NCI-H748 (cell line): ENCODE results near the gene FHIP1A.
"Not testable (repeated sequence)": the region's sequence is repeated elsewhere in the genome, so short reads cannot be mapped to it uniquely, and the experiment has no call there.

Experiments
- DNase-seq: peaks from one replicate; lab custom pipeline; 2025; ENCODE audit not compliant: unreplicated experiment; lab: John Stamatoyannopoulos, UW

The FHIP1A gene

DNA sequence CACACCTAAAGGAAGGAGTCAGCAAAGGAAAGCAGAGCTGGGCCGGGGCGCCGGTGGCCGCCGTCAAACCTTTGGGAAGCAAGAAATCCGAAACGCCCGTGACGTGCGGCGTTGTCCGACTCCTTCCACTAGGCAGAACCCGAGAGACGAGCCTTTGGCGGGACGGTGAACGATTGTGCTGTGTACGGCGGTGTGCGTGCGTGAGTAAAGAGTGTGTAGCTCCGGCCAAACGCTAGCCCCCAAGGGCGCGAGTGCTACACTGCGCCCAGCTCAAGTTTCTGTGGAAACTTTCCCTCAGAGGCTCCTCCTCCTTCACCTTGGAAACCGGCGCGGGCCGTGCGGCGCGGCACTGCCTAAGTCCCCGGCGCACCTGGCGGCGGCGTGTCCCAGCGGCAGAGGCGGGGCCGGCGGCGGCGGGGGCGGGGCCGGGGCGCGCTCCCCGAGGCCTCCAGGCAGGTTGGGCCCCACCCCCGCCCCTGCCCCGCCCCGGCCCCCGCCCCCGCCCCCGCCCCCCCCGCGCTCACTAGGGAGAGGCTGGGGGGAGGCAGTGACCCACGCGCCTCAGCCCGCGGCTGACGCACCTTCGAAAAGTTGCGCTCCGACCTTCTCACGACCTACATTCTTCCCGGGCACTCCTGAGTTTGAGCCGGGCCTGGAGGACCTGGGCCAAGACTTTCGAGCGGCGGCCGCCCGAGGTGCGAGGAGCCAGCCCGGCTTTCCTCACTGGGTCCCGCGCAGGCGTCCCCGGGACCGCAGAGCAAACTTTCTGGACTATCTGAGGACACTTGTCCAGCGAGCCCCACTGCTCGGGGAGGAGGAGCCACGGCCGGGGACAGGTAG, at the start of gene FHIP1A:
FHIP1A (plus strand) TSS at position 547 of the 840 bp plus-strand sequence. CDS start 157,084 bp downstream, outside the sequence.
- DNase-seq: peak; percentile 95

DNA sequence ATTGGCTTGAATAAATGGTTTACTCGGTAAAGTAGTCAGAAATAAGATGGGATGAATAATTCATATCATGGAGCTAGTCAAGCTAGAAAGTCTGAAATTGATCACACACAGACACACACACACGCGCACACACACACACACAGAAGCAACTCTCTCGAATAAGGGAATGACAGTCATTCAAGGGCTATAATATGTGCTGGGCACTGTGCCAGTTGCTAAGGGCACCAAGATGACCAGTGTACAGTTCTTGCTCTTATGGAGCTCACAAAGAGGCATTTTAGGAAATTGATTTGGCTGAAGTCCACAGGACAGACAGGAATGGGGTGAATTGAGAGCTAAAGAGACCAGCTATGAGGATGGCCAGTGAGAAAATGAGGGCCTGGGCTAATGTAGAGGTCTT, 49.4 kb upstream of the FHIP1A start:
- DNase-seq: peak; percentile 67

DNA sequence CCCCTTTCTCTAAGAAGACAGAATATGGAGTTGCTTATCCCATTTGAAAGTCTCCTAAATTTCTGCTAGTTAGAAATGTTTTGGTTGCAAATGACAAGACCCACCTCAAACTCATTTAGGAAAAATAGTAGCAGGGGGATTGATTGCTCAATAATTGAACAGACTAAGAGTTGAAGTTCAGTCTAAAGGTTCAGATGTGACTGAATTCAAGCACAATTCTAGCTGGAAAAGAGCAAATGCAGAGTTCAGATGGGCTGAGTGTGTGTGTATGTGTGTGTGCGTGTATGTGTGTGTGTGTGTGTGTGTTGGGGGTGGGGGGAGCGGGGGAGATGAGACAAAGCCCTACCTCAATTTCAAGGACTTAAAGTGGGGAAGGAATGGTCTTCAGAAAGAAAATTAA, 47.9 kb upstream of the FHIP1A start:
- no peak for DNase-seq

DNA sequence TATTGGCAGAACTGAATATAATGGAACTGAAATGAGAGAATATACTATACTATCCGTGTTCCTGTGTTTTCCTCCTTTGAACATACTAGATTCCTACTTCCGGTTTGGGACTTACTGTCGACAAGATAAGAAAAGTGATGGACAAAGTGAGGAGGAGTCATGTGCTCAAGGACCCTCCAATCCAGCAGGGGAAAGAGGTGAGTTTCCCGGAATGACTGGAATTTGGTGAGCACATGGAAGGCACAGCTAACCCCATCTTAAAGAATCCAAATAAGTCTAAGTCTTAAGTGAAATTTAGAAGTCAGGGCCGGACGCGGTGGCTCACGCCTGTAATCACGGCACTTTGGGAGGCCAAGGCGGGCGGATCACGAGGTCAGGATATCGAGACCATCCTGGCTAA, 47.0 kb upstream of the FHIP1A start:
- DNase-seq: no peak

DNA sequence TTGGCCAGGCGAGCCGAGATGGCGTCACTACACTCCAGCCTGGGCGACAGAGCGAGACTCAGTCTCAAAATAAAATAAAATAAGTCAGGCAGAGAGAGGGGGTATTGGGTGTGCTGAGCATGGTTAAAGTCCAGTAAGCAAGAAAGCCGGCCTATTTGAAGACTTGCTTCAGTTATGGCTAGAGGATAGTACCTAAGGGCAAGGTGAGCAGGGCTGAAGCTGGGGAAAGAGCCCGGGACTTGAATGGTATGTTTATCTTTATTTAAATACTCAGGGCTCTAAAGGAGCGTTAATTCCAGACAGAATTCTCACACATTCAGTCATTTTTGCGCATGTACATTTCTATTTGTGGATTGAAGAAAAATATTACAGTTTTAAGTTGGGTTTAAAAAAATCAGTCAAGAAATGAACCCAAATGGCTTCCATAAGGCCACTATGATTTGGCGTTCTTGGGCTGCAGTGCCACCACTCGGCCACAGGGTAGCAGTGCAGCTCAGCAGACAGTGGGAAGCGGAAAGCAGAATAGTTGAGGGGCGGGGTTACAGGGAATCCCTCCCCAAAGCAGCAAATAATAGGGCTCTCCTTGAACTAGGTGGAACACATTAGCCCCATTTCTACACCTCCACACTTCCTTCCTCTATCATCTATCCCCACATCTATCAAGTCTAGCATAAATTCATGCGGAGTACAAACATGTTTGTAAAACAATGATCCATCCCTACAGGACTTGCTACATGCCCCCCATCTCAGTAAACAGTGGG, 46.4 kb upstream of the FHIP1A start:
- peak; percentile 72 for DNase-seq

DNA sequence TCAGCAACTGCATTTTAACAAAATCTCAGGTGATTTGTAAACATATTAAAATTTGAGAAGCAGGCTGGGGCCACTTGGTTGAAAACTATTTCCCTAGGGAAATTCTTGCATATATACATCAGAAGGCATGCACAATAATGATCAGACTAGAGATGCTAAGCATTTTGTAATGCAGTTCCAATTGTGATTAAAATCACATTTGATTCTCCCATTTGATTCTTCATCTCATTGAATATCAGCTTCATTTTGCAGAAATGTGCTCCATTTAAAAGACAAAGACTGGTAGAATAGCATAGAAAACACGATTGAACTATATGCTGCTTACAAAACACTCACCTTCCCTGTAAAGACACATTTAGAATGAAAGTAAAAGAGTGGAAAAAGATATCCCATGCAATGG, 32.4 kb upstream of the FHIP1A start:
- DNase-seq: no peak

DNA sequence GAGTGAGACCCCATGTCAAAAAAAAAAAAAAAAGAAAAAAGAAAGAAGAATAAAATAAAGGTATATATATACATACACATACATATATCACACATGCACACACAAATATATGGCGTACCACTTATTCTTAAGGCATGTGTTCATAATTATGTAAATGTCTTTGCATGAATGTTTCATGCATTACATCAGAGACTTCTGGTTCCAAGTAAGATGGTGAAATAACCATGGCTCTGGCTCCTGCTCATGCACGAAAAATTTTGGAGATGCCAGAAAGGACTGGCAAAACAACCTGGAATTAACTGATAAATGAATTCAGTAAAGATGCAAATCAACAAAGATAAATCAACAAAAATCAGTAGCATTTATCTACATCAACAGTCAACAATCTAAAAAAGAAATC, 19.7 kb upstream of the FHIP1A start:
- no peak for DNase-seq

DNA sequence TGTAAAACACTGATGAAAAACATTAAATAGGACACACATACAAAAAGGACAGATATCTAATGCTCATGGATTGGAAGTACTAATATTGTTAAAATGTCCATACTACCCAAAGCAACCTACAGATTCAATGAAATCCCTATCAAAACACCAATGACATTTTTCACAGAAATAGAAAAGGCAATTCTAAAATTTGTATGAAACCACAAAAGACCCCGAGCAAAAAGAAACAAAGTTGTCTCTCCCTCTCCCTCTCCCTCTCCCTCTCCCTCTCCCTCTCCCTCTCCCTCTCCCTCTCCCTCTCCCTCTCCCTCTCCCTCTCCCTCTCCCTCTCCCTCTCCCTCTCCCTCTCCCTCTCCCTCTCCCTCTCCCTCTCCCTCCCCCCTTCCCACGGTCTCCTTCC, 19.2 kb upstream of the FHIP1A start:
- DNase-seq: not testable (repeated sequence)

DNA sequence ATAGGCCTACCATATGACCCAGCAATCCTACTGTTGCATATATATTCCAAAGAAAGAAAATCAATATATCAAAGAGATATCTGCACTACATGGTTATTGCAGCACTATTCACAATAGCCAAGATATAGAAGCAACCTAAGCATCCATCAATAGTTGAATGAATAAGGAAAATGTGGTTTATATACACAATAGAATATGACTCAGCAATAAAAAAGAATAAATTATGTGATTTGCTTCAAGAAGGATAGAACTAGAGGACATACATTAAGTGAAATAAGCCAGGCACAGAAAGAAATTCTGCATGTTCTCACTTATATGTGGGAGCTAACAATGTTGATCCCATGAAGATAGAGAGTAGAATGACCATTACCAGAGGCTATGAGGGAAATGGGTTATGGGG, 13.1 kb upstream of the FHIP1A start:
- no peak for DNase-seq

DNA sequence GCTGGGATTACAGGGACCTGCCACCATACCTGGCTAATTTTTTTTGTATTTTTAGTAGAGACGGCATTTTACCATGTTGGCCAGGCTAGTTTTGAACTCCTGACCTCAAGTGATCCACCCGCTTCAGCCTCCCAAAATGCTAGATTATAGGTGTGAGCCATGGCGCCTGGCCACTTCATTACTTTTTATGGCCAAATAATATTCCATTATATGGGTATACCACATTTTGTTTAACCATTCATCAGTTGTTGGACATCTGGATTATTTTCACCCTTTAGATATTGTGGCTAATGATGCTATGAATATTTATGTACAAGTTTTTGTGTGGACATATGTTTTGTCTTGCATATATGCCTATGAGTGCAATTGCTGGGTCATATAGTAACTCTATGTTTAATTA, 8.6 kb upstream of the FHIP1A start:
- no peak for DNase-seq

DNA sequence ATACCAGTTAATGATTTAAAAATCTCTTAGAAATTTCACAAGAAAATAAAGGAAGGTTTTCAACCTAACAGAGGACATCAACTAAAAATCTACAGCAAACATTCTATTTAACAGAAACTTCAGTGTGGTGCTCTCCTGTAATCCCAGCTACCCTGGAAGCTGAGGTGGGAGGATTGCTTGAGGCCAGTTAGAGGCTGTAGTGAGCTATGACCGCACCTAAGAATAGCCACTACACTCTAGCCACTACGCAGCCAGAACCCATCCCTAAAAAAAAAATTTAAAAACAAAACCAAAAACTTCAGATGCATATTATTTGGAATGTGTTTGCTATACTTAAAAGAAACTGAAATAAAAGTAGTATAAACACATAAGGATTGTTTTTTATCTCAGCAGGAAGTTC, 7.2 kb upstream of the FHIP1A start:
- DNase-seq: no peak

DNA sequence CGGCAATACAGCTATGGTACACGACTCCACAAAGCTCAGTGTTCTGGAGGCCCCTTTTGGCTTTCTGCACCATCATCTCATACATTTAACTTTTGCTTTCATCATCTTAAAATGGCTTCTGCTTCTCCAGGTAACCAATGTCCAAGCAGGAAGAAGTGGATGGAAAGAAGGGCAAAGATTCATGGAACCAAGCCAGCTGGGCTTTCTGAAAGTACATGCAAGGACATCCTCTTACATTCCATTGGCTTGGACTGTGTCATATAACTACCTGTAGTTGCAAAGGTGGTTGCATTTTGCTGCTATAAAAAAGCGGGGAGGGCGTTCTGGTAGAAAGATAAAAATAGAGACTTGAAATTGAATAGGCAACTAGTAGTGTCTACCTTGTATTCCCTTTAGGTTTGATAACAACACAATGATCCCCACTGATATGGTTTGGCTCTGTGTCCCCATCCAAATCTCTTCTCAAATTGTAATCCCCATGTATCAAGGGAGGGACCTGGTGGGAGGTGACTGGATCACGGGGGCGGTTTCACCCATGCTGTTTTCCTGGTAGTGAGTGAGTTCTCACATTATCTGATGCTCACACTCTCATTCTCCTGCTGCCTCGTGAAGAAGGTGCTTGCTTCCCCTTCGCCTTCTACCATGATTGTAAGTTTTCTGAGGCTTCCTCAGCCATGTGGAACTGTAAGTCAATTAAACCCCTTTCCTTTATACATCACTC, 6.7 kb upstream of the FHIP1A start:
- no peak for DNase-seq

DNA sequence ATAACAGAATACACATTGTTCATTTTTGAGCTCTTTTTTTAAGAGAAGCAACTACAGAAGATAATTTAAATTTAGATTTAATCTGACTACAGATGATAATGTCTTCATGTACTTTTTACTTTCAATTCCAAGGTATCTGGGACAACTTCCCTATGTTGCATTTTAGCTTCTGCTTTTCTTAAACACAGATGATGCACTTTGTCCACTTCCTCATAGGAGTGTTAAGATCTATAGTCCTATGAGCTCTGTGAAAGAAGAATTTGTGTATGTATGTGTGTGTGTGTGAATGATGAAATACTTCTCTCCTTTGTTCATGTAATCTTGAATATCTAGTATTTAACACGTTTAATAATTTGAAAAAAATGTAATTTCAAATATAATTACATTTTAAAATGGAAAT, 5.3 kb upstream of the FHIP1A start:
- DNase-seq: no peak

DNA sequence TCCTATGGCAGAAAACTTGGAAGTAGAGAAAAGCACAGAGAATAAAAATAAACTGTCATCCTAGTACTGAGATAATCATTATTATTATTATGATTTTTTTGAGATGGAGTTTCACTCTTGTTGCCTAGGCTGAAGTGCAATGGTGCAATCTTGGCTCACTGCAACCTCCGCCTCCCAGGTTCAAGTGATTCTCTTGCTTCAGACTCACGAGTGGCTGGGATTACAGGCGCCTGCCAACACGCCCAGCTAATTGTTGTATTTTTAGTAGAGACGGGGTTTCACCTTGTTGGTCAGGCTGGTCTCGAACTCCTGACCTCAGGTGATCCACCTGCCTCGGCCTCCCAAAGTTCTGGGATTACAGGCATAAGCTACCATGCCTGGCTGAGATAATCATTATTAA, 4.2 kb upstream of the FHIP1A start:
- DNase-seq: not testable (repeated sequence)

DNA sequence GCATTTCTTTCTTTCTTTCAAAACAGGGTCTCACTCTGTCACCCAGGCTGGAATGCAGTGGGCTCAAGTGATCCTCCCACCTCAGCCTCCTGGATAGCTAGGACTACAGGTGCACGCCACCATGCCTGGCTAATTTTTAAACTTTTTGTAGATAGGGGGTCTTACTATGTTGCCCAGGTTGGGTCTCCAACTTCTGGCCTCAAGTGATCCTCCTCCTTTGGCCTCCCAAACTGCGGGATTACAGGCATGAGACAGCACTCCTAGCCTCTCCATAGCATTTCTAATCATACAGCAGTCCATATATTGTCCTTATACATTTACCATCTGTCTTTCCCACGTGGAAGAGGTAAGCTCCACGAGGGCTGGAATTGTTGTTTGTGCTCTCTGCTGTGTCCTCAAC, 2.0 kb upstream of the FHIP1A start:
- DNase-seq: no peak

DNA sequence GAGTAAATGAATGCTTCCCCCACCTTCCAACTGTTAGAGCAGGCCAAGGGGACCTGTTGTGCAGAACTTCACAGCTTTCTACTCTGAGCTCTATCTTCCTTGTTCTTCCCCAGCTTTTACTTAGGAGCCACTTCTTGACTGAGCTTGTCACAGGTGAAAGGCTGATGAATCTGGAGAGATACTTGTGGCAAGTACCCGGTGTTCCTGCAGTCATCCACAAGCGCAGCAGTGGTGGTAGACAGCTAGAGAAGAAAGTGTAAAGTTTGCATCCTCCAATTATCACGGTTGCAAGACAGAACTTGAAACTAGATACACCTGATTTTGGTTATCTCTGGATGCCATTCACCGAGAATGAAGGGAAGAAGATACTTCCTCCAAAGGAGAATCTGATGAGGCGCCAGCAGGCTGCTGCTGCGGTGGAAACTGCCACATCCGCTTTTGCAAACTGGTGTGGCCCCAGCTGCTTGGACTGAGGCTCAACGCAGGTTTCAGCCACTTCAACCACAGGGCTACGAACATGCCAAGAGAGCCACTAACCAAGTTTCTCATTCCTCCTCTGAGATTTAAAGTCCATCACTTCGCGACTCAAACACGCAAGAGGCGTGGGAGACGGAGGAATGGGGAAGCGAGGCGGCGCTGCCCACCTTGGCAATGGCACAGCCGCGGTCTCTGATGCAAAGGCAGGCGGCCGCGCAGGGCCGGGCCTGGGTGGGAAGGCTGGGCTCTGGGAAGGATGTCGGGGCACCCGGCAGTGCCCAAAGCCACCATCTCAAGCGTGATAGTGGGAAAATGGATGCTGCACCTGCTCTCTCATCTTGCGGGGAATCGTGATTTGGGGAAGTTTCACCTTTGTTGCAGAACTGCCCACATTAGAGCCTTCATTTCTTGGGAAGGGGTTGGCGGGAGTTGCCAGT, 1.3 kb upstream of the FHIP1A start:
- peak; percentile 43 for DNase-seq

DNA sequence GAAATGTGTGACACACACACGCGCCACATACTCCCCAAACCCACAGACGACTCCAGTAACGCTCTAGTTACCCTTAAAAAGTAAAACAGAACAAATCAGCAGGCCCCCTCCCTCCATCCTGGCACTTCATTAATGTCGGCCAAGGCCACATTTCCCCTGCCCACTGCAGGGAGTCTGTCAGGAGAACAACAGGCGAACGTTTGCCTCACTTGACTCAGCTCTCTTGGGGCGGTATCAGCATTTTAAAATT, 671 bp upstream of the FHIP1A start:
- DNase-seq: no peak

DNA sequence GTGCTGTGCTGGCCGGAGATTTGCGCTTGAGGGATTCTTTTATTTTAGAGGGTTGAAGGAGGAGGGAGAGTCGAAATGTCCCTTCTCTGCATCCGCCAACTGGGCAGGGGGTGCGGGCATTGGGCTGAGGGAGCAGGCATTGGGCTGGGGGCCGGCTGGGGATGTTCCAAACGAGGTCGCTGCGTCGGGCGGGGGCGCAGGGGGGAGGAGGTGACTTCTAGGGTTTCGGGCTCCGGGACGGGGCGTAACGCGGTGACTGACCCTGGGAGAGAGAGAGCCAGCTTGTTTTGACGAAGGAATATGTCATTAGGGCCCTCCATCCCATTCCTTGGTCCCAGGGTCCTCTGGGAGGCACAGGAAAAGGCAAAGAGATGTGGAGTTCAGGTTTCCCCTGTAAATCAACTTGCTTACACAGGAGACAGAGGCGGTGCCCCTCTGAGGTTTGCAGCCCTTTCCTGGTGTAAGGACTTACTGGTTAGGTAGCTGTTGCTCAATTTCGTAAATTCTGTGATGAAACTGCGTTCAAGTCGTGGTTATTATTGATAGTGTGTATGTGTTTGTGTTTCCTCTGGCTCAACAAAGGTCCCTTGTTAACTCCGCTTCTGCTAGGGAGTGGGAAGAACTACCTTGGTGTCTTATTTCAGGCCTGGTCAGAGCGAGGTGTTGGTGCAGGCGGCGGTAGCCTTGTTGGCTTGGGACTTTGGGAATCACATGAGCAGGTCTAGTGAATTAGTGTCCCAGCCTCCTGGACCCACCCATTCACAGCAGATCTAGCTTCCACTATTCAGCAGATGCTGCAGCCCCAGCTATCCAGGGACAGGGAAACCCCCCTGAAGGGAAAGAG, 716 bp downstream of the FHIP1A start:
- DNase-seq: peak; percentile 74

DNA sequence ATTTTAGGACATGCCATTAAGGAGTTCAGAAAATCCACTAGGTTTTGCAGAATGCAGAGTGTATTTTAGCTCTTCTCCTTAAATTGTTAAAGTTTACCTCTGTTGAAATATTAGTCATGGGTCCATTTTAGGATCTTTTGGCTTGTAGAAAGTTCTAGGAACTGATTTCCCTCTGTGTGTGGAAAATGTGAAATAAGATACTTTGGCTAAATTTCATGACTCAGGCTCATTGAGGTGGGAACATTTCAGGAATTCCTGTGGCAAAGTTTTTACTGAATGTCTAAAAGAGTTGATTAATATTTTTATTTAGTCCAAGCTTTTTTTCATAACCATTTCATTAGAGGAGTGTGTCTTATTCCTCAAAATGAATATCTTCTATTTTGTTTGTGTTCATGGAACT, 7.0 kb downstream of the FHIP1A start:
- no peak for DNase-seq

DNA sequence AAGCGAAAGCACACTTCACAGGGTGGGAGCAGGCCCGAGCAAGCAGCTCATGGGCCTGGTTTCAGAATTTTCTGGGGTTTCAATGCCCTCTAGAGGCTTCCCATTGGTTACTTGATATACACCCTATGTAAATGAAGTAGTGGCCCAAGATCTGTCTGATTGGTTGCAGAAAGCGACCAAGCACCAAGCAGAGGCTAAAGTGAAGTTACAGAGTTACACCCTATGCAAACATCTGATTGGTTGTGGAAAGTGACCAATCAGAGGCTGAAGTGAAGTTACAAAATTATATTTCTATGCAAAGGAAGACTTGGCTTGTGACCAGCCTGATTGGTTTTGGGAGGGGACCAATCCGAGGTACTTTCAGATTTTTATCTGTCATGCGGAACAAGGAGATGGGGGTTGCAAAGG, 8.2 kb downstream of the FHIP1A start:
- no peak for DNase-seq
